ENCODE measurements around the gene MED31.
"Not testable (repeated sequence)": the region's sequence is repeated elsewhere in the genome, so short reads cannot be mapped to it uniquely, and the experiment has no call there.

The MED31 gene

DNA sequence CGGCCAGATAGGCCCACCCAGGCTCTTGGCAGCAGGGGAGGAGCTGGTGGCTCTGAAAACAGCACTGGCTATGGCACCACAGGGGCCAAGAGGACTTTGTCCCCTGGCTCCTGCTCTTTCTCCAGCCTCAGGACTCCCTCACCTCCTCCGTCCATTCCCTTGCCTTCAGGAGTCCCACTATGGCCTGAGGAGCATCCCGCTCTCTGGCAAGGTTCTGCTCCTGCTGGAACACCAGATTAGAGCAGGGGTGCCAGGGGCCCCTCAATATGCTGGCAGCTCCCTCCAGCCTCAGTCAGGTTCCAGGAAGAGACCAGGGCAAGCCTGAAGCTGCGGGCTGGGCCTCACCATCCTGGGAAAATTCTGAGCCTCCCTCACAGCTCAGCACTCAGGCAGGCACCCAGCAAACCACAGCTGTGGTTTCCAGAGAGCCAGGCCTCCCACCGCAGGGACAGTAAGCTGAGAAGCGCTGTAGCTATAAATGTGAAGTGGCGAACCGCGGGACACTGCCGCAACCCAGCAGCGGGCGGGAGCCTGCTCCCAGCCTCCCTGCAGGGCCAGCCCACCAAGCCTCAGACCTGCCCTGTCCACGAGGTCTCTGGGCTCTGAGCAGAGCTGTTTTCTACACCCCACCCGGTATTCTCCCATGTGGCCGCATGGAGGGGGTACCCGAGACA lies 25.9 kb upstream of the MED31 start:
- DNase-seq (ENCODE audit: low read depth in 1 of 2, low spot score in 1 of 2), result no peak

DNA sequence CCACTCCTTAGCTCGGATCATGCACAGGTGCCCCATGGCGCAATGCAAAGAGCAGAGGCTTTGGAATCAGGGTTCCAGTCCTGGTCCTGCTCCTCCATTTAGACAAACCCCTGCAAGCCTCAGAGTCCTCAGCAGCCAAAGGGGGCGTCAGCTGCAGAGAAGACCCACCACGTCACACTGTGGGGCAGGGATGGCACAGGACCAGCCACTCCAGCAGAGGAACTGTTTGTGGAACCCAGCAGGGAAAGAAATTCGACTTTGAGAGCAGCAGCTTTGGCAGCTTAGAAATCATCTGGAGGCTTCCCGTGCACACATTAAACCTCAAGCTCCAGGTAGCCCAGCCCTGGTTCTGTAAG lies 25.4 kb upstream of the MED31 start:
- no peak for DNase-seq (ENCODE audit: low read depth in 1 of 2, low spot score in 1 of 2)

DNA sequence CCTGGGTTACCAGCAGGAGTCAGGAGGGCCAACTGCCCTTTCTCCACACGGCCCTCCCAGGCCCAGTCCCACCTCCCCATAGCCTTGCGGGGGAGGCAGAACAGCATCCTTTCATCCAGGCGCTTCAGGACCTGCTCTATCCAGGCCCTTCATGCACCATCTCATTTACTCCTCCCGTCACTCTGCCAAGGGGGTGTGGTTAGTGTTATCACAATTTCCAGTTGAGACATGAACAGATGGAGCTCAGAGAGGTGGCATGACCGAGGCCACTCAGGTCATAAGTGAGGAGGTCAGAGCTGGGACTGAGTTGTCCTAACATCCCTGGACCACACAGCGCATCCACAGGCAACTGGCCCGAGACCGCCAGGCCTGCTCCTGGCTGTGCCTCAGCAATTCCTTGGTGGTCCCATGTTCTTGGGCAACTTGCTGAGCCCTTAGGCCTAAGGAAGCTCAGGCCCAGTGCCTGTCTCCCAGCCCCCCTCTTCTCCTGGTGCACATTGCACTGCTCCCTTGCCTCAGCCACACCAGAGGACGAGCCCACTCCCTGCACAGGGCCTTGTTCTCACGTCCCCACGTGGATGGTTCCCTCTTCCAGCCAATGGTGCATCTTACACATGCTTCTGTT lies 23.9 kb upstream of the MED31 start:
- no peak for DNase-seq (ENCODE audit: low read depth in 1 of 2, low spot score in 1 of 2)

DNA sequence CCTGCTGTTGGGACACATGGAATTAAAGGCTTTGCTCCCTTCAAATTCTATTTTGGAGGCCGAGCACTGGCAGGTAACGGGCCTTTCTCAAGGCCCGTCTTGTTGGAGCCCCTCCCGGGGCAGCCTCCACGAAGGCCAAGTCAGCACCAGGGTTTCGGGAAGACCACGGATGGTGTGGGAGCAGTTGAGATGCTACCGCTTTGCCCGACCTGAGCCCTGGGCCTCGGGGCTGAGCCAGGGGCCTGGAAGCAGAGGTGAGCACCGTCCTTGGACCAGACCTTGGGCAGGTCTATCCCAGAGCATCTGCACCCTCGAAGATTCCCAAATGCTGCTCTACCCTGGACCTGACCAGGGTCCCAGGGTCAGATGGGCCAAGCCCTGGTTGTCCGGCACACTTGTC lies 23.2 kb upstream of the MED31 start:
- DNase-seq (ENCODE audit: low read depth in 1 of 2, low spot score in 1 of 2), result no peak

DNA sequence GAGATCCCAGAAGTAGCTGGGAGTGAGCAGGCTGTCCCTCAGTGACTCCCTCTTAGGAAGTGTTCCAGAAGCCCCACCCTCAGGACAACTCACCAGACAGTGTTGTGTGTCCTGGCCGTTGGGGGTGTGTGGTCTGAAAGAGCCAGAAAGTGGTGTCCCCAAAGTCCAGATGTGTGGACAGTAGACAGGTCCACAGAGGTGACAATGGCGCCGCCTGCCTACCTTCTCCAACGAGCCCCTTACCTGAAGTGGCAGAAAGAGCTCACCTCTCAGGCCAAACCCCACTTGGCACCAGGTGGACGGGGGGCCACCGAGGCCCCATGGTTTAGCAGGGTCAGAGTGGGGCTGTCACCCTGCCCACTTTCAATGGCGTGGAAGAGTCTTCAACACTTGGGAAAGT lies 20.0 kb upstream of the MED31 start:
- DNase-seq (ENCODE audit: low read depth in 1 of 2, low spot score in 1 of 2), result no peak

DNA sequence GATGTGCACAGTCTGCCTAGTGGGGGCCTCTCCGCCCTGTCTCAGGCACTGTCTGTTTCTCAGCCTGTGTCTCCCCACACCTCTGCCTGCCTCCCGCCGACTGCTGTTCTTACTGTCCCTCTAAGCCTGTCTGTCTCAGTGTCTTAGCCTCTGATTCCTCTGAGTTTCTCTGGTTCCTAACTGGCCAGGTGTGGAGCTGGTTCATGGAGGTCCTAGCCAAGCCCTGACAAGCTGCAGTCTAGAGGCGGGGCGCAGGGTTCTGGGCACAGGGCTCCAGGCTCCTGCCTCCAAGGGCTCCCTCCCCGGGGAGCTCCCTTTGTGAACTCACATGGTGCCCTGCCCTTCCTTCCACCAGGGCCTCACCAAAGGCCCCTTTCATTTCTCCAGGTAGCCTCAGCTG lies 19.6 kb upstream of the MED31 start:
- DNase-seq (ENCODE audit: low read depth in 1 of 2, low spot score in 1 of 2), result no peak

DNA sequence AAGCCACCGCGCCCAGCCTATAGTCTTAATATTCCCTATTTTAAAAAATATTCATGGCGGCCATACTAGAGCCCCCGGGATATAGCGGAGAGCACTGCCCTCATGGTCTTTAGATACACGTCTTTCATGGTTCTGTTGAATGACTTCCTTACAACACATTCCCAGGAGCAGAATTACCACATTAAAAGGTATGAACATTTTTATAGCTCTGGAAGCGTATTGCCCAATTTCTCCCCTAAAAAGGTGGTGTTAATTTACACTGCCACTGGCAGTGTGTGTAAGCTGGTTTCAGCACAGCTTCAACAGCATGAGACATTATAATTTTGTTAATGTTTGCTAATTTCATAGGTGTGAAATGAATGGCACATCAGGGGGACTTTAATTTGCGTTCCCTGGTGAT lies 19.2 kb upstream of the MED31 start:
- no peak for DNase-seq (ENCODE audit: low read depth in 1 of 2, low spot score in 1 of 2)

DNA sequence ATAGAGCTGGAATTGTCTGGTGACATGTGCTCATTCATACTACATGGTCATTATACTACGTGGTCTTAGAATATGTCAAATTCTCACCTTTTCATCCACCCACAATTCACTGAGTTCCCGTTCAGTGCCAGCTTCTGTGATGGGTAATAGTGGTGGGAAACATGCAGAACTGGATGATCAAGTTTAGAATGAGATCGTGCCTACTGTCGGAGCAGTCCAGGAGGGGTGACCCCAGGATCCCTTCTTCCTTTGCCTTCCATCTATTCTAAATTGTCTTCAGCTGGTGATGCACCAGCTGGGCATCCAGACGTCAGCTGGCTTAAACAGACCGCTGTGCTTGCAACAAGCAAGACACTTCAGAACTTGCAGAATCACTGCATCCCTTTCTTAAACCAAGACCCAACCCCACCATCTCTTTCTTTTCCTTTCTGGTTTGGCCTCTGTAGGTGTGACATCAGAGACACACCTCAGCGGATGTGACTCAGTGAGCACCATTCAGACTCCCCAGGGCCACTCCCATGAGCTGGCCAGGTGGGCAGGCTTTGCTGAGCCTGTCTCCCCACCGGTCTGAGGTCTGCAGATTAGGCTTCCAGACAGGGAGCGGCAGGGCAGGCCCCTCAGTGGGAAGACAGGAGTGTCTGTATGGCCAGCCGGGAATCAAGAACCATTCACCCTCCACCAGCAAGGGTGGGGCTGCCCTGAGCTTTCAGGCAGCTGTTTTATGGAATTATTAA lies 18.2 kb upstream of the MED31 start:
- no peak for DNase-seq (ENCODE audit: low read depth in 1 of 2, low spot score in 1 of 2)

DNA sequence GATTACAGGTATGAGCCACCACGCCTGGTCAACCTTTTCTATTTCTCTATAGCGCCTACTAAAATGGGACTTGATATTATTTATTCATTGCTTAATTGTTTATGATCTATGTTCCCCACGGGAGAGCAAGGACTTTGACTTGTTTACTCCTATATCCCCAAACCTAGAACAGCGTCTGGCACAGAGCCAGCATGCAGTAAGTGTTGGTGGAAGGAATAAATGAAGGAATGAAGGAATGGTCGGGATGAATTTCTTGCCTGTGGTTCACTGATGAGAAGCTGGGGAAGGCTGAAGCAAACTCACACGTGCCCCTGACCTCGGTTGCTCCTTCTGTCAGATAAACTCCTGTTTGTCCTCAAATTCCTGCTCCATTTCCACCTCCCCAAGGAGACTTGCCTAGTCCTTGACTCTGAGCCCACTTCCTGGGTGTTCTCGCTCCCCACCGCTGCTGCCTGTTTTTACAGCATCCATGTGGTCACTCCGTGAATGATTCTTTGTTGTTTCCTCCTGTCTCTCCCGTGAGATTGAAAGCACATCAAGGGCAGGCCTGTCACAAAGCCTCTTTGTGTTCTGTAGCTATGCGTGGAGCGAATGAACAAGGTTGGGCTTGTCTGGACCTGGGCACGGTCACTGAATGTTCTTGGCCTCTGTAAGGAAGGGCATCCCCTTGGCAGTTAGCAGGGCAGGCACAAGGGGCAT lies 17.5 kb upstream of the MED31 start:
- no peak for DNase-seq (ENCODE audit: low read depth in 1 of 2, low spot score in 1 of 2)

DNA sequence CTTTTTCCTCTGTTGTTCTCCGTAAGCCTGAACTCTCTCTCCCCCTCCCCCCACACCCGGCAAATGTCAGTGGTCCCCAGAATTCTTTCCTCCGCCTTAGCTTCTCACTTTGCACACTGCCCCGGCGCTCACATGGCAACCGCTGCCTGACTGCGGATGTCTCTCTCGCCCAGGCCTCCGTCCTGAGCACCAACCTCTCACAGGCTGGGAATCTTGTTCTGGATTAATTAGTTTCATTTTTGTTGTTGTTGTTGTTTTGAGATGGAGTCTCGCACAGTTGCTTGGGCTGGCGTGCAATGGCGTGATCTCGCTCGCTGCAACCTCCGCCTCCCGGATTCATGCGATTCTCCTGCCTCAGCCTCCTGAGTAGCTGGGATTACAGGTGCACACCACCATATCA lies 16.8 kb upstream of the MED31 start:
- DNase-seq (ENCODE audit: low read depth in 1 of 2, low spot score in 1 of 2), result no peak

DNA sequence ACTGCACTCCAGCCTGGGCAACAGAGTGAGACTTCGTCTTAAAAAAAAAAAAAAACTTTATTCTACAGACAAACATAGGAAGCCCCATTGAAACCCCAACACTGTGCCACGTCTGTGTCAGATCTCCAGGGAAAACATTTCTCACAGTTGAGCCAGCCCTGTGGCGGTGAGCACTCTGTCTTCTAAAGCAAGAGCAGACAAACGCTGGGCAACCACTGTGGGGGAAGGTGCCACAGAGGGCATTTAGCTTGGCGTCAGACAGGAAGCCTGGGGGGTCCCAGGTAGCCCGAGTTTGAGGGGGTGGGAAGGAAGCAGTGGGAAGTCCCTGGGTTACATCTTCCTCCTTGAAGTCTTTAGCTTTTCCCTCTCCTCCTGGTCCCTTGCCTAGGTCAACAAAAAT lies 16.1 kb upstream of the MED31 start:
- DNase-seq (ENCODE audit: low read depth in 1 of 2, low spot score in 1 of 2), result no peak

DNA sequence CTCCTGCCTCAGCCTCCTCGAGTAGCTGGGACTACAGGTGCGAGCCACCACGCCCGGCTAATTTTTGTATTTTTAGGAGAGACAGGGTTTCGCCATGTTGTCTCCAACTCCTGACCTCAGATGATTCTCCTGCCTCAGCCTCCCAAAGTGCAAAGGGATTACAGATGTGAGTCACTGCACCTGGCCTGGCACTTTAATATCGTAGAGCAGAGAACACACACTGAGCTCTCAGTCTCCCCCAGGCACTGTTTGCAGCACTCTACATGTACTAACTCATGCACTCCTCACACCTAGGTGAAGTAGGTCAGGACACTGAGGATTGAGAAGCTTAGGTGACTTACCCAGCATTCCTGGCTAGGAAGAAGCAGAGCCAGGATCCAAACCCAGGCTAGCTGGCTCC lies 15.2 kb upstream of the MED31 start:
- no peak for DNase-seq (ENCODE audit: low read depth in 1 of 2, low spot score in 1 of 2)

DNA sequence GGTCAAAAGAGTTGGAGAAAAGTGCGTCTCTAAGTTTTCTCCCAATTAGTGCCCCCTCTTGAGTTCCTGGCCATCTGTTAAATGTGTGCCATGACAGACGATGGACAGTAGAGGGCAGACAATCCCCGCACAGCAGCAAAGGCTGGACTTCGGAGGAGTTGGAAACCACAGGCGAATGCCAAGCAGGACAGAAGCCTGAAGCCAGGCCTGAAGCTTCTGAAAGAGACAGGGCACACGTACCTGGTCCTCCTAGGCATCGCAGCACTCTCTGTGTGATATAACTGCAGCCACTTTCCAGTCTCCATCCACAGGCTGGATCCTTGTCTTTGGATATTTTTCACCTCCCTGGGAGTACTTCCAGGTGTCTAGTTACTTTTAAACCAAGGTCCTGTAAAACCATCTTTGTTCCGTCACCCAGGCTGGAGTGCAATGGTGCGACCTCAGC lies 14.7 kb upstream of the MED31 start:
- DNase-seq (ENCODE audit: low read depth in 1 of 2, low spot score in 1 of 2), result peak in 1 of 2 donors; percentile 12

DNA sequence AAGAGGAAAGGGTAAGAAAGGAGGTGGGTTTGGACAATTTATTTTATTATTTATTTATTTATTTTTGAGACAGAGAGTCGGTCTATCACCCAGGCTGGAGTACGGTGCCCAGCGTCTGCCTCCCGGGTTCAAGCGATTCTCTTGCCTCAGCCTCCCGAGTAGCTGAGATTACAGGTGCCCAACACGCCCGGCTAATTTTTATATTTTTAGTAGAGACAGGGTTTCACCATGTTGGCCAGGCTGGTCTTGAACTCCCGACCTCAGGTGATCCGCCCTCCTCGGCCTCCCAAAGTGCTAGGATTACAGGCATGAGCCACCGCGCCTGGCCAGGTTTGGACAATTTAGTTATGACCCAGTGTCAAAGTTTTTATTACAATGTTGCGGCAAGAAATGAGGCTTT lies 11.8 kb upstream of the MED31 start:
- DNase-seq (ENCODE audit: low read depth in 1 of 2, low spot score in 1 of 2), result not testable (repeated sequence)

DNA sequence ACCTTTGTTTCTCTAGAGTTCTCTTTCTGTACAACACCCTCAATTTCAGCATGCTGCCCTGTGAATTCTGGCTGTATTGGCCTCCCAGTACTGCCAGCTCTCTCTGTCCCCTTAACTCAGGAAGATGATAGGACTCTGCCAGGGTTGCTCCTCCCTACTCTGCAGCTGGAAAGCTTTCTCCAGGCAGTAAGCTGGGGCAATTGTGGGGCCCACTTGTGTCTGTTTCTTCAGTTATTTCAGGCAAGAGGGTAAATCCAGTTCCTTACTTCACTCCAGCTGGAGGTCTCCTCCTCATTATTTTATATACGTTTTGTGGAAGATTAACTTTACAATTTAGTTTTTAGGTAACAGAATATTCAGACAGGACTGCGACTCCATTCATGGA lies 10.1 kb upstream of the MED31 start:
- no peak for DNase-seq (ENCODE audit: low read depth in 1 of 2, low spot score in 1 of 2)

DNA sequence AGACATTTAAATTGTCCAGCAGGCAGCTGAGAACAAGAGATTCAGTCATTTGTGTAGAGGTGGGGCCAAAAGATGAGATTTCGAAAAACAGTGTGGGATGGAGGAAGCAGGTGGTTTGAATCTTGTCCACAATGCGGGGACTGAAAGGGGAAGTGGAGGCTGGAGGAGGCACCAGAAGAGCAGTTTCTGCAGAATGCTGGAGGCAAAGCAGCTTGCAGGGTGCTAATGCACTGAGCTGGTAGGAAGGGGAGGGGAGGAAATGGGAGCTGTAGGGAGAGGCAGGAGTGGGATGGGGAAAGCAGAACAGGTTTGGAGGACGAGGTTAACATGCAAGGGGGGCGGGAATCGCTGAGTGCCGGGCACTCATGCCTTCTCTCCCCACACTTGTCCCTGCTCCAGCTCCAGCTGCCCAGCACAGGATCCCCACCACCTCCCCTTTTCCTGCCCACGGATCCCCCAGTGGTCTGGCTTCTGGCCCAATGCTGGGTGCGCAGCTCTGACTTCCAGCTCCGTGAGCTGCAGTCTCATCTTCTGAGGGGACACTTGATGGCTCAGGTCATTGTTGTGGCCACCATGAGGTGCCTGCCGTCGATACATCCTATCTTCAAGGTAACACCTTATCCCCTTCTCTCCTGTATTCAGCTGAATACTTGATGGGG lies 9.5 kb upstream of the MED31 start:
- DNase-seq (ENCODE audit: low read depth in 1 of 2, low spot score in 1 of 2), result no peak

DNA sequence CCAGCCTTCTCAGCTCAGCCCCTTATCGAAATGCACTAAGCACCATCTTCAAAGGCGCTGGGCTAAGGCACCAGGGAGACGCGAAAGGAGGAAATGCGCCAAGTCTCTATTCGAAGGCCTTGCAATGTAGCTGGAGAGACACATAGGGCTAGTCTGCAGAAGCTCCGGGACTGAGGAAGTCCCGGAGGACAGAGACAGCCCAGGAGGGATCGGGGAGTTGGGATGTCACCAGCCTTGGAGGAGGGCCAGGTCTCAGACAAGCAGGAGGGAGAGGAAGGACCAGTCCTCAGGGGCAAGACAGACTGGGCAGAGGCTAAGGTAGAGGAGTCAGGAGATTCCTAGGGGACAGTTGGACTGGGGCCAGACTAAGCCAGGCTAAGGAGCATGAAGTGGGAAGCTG lies 8.7 kb upstream of the MED31 start:
- DNase-seq (ENCODE audit: low read depth in 1 of 2, low spot score in 1 of 2), result no peak

DNA sequence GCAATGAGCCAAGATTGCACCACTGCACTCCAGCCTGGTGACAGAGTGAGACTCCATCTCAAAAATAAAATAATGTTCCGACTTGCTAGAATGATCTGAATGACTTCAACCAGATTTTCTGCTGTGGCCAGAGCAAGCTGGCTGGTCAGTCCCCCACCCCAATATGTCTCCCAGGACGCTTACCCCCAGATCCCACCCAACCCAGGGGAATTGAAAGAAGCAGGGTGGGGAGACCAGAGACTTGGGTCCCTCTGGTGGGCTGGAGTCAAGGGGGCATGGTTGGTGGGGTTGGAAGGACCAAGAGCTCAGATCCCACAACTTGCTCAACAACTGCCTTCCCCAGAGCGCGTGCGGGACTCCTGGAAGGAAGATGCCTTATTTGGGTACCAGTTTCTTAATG lies 7.0 kb upstream of the MED31 start:
- not testable (repeated sequence) for DNase-seq (ENCODE audit: low read depth in 1 of 2, low spot score in 1 of 2)

DNA sequence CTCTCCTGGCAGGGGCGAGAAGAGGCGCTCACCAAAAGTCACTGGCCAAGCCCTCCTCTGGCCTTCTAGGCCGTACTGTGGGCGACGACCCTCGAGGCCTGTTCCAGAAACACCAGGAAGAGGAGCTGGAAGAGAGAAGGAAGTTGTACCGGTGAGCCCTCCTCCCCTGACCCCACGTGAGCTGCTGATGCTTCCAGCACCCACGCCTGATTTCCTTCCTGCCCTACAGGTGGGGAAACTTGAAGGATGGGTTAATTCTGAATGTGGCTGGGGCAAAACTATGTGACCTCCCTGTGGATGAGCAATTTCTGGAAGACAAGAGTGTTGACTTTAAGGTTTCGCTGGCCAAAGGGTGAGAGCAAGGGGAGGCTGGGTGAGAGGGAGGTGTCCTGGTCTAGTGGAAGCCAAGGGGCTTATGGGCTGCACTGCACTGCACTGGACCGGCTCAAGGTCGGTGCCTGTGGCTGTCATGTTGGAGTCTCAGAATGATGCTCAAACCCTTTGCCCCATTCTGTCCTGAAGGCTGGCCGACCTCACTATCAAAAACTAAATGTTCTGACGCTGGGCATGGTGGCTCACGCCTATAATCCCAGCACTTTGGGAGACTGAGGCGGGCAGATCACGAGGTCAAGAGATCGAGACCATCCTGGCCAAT lies 6.4 kb upstream of the MED31 start:
- no peak for DNase-seq (ENCODE audit: low read depth in 1 of 2, low spot score in 1 of 2)

DNA sequence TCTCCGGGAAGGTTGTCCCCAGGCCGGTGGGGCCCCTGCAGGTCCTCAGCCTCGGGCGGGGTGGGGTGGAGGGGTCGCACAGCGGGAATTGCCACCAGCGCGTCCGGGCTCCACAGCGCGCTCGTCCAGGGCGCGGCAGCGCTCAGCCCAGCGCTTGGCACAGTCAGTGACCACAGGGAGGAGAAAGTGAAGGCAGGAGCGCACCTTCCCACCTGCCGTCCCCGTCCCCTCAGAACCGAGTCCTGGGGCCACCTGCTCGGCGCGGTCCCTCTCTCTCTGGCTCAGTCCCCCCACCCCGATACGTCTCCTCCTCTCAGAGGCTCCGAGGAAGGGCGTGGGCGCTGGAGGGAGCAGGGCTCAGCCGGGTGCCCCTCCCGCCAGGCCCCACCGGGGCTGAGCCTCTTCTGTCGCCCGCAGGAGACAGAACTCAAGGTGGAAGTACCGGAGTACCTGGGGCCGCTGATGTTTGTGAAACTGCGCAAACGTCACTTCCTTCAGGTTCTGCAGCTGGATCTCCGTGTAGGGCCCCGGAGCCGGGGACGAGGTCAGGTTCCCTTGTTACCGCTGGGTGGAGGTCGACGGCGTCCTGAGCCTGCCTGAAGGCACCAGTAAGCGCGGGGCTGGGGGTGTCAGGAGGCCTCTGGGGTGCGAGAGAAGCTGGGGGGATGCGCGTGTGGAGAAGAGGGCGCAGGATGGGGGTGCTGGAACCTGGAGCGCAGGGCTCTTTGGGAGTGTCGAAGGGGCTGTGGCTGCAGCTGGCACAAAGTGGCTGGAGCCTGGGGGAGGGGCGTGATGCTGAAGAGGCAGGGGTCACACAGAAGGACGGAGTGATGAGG lies 5.6 kb upstream of the MED31 start:
- peak in 1 of 2 donors; percentile 56 for DNase-seq (ENCODE audit: low read depth in 1 of 2, low spot score in 1 of 2)

All from activated T-helper 1 cell treated with anti-CD3 and anti-CD28 coated beads, Interleukin-2, amount 50 U/mL, for 16 hours (primary cell).